ENCODE measurements around the gene KRTAP4-8.
"Not testable (repeated sequence)": the region's sequence is repeated elsewhere in the genome, so short reads cannot be mapped to it uniquely, and the experiment has no call there.

The KRTAP4-8 gene

DNA sequence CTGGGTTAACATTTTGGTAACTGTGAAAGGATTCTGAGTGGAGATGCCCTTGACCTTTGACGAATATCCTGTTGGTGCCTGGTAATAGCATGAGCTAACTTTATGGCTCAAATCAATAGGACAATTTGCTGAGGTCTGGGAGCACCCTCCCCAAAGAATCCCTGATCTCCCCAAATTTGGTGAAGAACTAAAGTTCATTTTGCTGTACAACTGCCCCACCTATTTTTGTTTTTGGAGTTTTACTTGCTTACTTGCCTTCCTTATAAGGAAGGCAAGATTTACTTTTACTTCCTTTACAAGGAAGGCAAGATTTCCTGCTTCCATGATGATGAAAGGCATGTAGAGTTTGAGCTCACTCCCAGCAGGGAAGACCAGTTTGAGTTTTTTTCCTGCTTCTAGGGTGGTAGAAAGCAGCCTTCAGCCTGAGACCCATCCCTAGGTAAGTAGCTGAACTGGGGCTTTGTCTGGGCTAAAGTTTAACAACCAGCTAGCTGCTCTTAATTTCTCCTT lies 10.1 kb upstream of the KRTAP4-8 start:
- no peak for DNase-seq

DNA sequence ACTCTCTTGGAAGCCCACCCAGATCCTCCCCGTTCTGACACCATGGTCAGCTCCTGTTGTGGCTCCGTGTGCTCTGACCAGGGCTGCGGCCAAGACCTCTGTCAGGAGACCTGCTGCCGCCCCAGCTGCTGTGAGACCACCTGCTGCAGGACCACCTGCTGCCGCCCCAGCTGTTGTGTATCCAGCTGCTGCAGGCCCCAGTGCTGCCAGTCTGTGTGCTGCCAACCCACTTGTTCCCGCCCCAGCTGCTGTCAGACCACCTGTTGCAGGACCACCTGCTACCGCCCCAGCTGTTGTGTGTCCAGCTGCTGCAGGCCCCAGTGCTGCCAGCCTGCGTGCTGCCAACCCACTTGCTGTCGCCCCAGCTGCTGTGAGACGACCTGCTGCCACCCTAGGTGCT lies 7.4 kb upstream of the KRTAP4-8 start, which contains the start of gene KRTAP4-9:
Gene KRTAP4-9, plus strand, starts transcription at position 43 of the 400 bp plus-strand sequence. Its CDS starts 0 bp downstream, at position 43.
- not testable (repeated sequence) for DNase-seq

DNA sequence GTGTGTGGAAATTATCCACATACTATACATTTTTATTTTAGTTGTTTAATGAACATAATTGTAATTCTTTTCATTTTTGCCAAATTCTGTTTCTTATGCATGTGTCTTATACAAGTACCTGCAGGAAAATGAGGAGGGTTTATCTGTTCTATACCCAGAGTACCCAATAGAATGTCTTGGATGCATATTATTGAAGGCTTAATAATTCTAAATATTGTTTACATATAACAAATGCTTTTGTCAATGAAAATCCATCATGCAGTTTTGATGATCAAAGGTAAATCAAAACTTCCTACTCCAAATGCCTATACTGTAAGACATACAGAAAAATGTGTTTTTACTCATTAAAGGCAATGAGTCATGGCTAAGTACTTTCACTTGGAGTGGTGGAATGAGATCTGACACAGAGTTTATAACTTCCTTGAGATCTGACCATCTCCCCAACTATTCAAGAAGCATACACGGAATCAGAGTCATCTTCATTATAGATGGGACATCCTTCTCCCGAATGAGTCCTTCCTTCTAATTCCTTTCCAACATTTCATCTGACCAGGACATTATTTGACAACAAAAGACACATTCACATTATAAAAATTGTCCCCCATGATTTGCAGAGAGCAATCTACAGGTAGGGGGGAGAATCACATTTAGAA lies 6.6 kb upstream of the KRTAP4-8 start:
- not testable (repeated sequence) for DNase-seq

DNA sequence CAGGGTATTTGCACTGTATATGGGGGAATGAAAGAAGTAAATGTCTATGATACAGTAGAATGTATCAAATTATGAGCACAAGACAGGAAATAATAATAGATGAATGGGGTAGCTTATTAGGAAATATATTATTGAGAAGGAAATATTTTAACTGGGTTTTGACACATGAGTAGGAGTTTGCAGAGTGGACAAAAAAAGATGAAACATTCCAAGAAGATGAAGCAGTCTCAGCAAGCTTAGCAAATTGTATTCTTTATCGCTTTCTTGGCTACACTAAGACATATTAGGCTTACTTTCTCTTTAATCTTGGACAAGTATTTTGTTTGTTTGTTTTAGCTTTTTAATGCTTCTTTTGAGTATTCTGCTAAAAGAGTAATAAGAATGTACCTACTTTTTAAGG lies 6.0 kb upstream of the KRTAP4-8 start:
- no peak for DNase-seq

DNA sequence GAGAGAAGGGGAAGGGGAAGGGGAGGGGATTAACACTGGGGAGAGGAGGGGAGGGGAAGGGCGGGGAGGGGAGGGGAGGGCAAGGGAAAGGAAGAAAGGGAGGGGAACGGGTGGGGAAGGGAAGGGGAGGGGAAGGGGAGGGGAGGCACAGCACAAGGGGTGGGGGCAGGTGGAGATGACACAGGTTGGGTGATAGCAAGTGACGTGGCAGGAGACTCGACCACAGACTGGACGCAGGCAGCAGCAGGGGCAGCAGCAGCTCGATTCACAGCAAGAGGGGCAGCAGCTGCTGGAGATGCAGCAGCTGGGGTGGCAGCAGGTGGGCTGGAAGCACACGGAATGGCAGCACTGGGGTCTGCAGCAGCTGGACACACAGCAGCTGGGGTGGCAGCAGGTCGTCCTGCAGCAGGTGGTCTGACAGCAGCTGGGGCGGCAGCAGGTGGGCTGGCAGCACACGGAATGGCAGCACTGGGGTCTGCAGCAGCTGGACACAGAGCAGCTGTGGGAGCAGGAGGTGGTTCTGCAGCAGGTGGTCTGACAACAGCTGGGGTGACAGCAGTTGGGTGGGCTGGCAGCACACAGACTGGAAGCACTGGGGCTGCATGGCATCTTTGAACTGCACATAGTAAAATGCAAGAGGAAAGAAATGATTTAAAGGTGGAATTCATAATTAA lies 3.8 kb upstream of the KRTAP4-8 start, which contains the start of gene KRTAP4-16:
Gene KRTAP4-16, minus strand, starts transcription at position 624 of the 674 bp plus-strand sequence. Its CDS starts 0 bp downstream, at position 624.
- DNase-seq, result no peak

DNA sequence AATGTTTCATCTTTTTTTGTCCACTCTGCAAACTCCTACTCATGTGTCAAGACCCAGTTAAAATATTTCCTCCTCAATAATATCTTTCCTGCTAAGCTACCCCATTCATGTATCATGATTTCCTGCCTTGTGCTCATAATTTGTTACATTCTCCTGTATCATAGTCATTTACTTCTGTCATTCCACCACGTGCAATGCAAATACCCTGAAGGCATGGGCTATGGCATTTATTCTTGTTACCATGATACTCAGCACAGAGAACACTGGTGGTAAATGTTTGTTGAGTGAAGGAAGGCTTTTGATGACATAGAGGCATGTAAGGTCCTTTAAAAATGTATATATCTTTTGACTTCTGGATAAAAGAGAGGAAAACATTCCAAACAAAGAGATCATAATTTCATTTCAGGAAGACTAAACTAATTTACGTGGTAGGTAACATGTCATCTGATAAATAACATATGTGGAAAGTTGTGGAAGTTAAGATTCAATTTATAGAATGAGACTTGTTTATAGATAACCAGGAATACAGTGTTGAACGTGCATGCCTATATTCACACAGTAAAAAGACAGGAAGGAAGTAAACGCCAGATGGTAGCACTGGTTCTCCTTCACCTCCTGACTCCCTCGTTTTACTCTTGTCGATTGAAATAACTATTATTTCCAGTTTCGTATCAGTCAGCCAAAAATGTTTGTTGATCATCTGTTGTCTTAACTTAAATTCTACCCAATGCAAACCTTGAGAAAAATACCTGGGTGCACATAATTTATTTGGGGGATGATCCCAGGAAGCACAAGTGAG lies 1.9 kb upstream of the KRTAP4-8 start:
- DNase-seq, result not testable (repeated sequence)

DNA sequence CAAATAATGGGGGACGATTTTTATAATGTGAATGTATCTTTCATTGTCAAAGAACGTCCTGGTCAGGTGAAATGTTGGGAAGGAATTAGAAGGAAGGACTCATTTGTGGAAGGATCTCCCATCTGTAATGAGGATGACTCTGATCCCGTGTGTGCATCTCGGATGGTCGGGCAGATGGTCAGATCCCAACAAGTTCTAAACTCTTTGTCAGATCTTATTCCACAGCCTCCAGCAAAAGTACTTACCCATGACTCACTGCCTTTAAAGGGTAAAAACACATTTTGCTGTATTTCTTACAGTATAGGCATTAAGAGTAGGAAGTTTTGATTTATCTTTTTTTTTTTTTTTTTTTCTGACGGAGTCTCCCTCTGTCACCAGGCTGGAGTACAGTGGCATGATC lies 539 bp upstream of the KRTAP4-8 start:
- DNase-seq, result no peak

DNA sequence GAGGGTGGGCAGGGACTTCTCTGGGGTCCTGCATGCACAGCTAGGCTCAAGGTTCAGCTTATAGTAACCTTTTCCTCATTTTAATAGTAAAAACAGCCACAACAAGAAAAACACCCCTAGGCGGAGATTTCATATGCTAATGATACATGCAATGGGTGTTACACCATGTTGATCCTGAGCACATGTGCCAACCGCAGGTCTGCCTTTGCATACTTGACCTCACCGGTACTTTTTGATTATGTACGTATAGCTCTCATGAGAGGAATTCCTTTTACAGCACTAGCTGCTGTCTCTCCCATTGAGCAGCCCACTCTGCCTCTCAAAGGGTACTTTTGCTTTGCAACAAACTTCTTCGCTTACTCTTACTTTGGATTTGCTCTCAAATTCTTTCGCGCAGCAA lies 1.9 kb downstream of the KRTAP4-8 start:
- no peak for DNase-seq

DNA sequence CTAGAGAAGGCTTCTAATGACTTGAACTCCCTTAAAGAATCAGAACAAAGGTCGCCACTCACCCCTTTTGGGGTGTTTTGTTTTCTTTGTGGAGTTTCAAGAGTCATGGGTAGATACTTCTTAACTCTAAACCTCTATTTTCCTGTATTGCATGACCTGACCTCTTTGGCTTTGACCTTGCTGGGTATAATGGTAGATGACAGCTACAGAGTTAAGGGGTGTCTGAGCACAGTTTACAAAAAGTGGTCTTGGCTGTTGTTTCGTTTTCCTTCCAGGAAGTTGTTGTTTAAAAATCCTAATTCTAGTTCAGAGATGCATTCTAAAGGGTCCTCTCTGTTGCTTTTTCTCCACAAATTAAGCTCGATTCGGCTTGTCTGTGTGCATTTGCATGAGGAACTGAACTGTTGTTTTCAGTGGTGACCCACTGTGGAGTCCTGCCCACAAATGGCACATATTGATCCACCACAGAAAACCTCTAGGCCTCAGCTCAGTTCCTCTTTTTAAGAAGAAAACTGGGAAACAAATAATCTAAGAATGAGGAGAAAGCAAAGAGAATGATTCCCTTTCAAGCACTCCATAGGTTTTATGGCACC lies 9.1 kb downstream of the KRTAP4-8 start:
- not testable (repeated sequence) for DNase-seq

DNA sequence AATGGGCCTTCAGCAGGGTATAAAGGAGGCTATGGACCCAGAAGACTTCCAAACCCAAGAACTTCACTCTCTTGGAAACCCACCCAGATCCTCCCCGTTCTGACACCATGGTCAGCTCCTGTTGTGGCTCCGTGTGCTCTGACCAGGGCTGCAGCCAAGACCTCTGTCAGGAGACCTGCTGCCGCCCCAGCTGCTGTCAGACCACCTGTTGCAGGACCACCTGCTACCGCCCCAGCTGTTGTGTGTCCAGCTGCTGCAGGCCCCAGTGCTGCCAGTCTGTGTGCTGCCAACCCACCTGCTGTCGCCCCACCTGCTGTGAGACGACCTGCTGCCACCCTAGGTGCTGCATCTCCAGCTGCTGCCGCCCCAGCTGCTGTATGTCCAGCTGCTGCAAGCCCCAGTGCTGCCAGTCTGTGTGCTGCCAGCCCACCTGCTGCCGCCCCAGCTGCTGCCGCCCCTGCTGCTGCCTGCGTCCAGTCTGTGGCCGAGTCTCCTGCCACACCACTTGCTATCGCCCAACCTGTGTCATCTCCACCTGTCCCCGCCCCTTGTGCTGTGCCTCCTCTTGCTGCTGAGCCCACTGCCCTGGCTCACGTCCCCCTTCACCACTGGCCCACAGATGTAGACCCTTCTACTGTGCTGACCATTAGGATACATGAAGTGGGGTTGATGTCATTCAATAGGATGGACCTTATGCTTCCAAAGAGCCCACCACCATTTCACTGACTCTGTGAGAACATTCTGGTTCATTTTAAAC lies 13.7 kb downstream of the KRTAP4-8 start, which contains the start of gene KRTAP4-7:
Gene KRTAP4-7, plus strand, starts transcription at position 51 of the 757 bp plus-strand sequence. Its CDS starts 57 bp downstream, at position 108.
- DNase-seq, result not testable (repeated sequence)

DNA sequence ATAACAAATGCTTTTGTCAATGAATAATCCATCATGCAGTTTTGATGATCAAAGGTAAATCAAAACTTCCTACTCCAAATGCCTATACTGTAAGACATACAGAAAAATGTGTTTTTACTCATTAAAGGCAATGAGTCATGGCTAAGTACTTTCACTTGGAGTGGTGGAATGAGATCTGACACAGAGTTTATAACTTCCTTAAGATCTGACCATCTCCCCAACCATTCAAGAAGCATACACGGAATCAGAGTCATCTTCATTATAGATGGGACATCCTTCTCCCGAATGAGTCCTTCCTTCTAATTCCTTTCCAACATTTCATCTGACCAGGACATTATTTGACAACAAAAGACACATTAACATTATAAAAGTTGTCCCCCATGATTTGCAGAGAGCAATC lies 14.5 kb downstream of the KRTAP4-8 start:
- not testable (repeated sequence) for DNase-seq

DNA sequence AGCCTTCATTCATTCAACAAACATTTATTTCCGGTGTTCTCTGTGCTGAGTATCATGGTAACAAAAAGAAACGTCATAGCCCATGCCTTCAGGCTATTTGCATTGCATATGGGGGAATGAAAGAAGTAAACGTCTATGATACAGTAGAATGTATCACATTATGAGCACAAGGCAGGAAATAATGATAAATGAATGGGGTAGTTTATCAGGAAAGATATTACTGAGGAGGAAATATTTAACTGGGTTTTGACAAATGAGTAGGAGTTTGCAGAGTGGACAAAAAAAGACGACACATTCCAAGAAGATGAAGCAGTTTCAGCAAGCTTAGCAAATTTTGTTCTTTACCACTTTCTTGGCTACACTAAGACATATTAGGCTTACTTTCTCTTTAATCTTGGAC lies 15.3 kb downstream of the KRTAP4-8 start:
- DNase-seq, result peak in 1 of 3 experiments; percentile 12

DNA sequence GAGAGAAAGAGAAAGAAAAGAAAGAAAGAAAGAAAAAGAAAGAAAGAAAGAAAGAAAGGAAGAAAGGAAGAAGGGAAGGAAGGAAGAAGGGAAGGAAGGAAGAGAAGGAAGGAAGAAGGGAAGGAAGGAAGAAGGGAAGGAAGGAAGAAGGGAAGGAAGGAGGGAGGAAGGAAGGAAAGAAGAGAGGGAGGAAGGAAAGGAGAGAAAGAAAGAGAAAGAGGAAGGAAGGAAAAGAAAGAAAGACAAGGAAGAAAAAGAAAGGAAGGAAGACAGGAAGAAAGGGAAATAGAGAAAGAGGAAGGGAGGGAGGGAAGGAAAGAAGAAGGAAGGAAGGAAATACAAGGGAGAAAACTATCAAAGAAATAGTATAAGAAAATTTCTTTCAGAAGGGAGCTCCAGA lies 21.2 kb downstream of the KRTAP4-8 start:
- DNase-seq, result no peak

DNA sequence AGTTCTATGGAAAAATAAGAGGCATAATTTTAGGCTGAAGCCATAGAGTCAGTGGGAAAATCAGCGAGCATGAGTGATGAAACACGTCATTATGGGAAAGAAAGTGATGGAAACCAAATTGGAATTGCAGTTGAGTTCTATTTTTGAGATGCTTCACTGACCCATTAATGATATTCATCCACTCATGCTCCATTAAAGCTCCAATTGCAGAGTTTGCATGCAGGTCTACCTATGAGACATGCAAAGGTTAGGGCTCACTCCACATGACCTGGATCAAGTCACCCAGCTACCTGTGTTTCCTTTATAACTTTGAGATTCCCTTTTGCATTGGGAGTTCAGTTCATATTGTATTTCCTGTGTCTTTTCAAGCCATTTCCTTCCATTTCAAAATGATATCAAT lies 24.3 kb downstream of the KRTAP4-8 start:
- DNase-seq, result no peak

DNA sequence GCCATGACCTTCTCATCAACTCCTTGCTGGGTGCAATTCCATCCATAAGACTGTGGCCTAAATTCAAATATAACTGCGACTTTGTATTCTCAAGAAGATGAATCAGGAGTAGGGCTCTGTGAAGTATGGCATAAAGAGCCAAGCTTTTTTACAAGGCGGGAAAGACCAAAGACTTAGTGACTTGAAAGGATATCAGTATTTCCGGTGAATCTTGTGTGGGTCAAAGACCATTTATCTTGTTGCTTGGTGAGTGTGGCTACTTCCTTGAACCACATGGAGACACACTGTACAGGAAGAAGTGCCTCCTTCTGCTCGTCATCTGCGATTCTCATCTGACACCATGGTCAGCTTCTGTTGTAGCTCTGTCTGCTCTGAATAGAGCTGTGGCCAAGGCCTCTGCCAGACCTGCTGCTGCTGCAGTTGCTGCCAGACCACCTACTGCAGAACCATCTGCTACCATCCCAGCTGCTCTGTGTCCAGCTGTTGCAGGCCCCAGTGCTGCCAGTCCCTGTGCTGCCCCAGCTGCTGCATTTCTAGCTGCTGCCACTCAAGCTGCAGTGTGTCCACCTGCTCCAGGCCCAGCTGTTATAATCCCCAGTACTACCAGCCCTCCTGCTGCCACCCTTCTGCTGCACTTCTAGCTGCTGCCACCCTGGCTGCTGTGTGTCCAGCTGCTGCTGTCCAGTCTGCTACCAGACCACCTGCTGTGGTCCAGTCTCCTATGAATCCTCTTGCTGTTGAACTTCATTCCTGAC lies 26.2 kb downstream of the KRTAP4-8 start:
- DNase-seq, result peak in 1 of 3 experiments; percentile 24

DNA sequence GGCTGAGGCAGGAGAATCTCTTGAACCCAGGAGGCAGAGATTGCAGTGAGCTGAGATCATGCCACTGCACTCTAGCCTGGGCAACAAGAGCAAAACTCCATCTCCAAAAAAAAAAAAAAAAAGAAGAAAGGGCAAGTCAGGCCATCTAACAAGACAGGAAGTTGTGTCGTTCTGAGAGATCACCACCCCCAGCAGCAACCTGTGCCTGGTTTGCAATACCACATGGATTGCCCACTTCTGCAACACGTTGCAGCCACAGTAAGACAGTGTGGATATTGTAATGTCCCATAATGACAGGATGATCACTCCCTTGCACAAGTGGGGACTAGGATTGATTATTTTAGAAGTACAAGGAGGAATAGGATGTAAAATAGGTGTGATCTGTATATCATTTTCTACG lies 28.9 kb downstream of the KRTAP4-8 start:
- DNase-seq, result no peak

DNA sequence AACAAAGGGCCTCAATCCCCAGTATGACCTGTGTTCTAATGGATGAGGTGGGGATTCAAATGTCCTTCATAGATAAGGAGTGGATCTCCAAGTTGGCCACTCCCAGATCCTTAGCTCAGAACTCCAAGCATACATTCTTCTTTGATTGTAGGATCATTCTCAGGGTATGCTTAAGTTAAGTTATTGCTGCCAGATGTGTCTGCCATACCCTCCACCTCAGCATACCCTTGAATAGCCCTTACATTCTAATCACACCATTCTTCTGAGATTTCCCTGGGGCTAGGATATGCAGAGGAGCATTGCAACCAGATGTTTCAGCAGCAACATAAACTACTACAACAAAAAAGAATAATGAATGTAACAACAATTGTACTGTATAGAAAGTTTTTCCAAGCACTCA lies 30.7 kb downstream of the KRTAP4-8 start:
- DNase-seq, result no peak

DNA sequence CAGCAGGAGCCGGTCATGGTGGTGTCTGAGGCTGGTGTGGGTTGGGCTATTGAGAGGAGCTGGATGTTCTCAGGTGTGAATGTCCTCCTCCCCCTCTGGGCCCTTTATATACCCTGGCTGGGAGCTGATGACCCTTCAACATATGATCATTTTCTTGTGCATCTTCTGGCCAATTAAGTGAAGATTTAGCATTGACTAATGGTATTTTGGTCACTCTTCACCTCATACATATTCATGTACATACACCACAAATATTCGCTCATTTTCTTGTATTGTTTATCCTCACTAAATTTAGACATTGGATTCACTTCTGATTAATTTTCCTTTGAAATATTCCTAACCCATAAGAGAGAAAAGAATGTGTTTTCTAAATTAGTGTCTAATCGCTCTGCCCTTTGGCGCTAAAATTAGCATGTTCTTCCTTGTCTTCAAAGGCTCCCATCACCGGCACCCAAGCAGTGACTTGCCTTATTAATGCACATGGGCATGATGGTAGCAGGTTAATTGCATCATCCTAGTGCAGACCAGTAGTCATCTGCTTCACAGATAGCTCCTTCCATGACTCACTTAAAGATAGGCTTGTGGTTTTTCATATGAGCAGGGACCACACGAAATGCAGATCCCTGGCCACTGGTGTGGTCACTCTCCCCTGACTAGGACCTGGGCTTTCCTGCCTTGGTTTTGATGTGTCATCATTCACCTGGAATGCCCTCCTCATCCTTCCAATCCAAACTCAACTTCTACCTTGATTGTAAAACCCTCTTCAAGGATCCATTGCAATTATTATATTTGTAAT lies 31.9 kb downstream of the KRTAP4-8 start, which contains the start of gene KRTAP2-4:
Gene KRTAP2-4, minus strand, starts transcription at position 51 of the 796 bp plus-strand sequence. Its CDS starts 34 bp downstream, at position 17.
- DNase-seq, result no peak

DNA sequence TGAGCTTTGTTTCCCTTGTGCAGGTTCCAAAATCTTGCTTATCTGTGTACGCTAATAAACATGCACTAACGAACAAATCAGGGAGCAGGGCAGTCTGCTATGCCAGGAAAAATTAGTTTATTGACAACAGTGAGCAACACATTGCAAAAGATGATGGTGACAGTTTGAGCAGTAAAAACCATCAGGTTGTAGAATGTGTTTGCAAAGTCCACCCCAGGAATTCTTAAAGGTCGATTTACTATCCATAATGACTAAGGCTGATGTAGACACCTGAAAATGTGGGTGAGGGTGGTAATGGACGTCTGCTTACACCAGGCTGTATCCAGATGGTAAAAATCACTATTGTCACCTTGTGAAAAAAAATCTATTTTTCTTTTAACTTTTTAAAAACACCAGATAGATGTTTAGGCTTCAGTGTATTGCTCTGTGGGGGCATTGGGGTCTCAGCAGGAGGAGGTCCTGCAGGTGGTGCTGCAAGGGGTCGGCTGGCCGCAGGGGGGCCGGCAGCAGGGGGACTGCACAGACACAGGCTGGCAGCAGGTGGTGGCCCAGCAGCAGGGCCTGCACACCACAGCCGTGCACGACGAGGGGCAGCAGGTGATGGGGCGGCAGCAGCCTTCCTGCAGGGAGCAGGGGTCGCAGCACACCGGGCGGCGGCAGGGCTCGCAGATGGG lies 32.8 kb downstream of the KRTAP4-8 start:
- not testable (repeated sequence) for DNase-seq

DNA sequence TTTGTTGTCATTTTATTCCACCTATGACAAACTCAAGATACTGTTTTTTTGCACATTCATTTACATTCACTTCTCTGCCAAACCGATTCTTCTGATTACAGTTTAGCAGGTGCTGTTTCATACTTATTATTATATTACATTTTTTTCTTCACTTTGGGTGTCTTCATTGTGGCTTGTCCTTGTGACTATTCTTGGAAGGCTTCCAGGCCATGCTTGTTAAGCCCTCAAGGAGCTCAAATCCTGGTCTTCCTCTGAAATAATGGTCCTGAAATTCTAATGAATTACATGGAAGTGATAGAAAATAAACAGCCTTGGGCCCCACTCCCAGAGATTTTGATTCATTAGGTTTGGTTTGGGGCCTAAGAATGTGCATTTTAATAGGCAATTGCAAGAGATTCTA lies 33.6 kb downstream of the KRTAP4-8 start:
- no peak for DNase-seq
